SH-SY5Y (cell line): ENCODE data around the gene GPR173.

Source experiments
- GATA2 ChIP-seq: IDR thresholded peaks from 2 replicates; pipeline ENCODE4 v1.6.1; 2011; ENCODE audit warnings: mild to moderate bottlenecking, low read depth, low read length
- GATA3 ChIP-seq: IDR thresholded peaks from 2 replicates; pipeline ENCODE4 v1.6.1; 2011; ENCODE audit warnings: low read depth, mild to moderate bottlenecking, low read length, moderate library complexity

GRCh38 chrX:53116101-53116500 lies 67.5 kb downstream of the GPR173 start:
- TF ChIP-seq GATA2, result no peak
- no peak for TF ChIP-seq GATA3
